Stimulated activated CD4-positive, alpha-beta T cell treated with anti-CD3 and anti-CD28 coated beads, TNF-alpha, amount 100 ng/mL, for 4 hours (primary cell): Measurements from ENCODE around the gene GABRR2.
"Not testable (repeated sequence)": the region's sequence is repeated elsewhere in the genome, so short reads cannot be mapped to it uniquely, and the experiment has no call there.

ENCODE experiments used
- DNase-seq, 3 experiments: peaks; one replicate each; pipeline ENCODE4 v3.0.0-alpha.2; 2020; ENCODE audit warnings: low read depth in 3 of 3

GABRR2 gene

DNA sequence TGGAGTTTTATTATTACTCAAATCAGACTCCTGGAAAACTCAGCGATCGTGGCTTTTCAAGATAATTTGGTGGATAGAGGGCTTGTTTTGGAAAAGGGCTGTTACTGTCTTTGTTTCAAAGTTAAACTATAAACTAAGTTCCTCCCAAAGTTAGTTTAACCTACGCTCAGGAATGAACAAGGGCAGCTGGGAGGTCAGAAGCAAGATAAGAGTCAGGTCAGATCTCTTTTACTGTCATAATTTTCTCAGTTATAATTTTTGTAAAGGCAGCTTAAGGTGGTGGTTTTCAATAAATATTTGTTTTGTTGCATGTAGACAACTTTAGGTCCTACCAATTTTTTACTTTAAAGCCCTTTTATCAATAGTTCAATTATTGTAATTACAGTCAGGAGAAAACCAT, 9.2 kb upstream of the GABRR2 start:
- DNase-seq: no peak

DNA sequence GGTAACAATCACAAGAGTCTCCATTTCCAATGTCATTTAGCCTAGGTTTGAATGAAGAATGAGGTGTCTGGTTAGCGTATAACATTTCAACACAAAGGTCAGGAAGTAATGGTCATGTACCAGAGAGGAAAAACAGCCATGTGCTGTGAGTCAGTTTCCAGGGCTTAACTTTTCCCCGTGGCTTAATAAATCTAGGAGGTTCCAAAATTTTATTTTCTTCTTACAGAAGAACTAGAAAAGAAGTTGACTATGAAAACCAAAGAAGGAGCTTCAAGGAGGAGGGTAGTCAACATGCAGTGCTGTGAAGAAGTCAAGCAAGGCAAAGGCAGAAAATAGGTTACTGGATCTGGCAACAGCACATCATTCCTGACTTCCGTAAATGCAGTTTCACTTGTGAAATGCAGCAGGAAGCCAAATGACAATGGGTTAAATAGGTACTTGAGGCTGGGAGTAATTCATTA, 8.4 kb upstream of the GABRR2 start:
- no peak for DNase-seq

DNA sequence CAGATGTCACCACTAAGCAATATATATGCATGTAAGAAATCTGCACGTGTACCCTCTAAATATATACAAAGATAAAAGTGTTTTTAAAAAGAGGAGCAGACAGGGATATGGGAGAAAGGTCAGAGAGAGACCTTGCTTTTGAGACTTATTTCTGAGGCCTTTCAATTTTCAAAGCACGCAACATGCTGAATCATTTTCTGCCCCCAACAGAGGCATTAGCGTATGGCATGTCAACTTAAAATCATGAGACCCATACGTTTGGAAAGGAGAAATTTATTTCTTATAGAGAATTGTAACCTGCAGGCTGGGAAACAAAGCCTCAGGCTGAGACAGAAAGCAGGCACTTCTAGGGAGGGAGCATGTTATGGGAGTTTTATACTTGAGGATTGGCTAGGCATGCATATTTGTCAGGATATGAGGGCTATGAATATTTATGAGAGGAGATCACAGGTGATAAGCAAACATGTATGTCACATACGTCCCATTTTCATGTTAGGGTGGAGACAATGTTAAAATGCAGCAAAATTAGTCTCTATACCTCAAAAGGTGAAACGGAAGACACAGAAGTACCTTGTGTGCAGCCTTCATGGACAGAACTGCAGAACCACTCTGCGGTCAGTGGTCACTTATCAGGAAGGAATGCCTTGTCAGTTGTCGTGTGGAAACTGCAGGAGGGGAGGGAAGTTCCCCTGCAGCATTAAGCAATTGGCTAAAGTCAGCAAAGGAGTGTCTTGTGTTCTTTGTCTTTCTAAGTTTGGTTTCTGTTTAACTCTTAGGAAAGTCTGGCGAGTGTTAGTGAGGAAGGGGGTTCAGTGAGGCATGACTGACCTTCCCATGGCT, 6.3 kb upstream of the GABRR2 start:
- DNase-seq: no peak

DNA sequence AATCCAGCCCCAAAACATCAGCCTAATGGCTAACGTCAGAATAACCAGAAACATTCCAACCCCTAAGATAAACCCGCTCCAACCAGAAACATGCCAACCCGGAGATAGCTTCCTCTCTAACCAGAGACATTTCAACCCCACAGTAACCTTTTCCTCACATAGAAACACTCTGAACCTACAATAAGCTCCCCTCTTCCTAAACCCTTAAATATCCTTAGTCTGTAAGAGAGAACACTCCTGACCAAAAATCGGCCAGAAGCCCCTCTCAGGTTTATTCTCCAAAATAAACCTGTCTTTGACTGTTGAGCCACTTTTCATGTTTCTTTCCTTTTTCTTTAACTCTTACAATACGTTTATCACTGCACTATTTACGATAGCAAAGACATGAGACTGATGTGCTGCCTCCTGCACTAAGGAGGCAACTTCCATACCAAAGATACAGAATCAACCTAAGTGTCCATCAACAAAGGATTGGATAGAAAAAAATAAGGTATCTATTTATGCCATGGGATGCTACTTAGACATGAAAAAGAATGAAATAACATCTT, 5.0 kb upstream of the GABRR2 start:
- DNase-seq: no peak

DNA sequence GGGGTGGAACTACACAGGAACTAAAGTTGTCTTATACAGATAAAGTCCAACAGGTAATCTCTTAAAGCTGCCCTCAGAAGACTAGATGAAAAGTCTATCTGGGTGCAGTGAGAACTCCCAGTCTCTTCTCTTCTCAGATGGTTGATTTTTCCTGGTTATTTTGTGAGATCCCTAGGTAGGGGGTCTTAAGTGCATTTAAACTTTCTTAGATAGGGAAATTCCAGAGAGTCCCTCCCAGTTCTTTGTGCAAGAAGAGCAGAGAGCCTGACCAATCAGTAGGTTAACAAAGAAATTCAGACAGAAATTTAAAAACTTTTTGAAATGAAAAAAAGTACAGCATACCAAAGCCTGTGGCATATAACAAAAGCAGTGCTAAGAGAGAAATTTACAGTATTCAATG, 2.0 kb upstream of the GABRR2 start:
- no peak for DNase-seq

GRCh38 chr6:89314692-89315091, 407 bp downstream of the GABRR2 start:
- no peak for DNase-seq

- DNase-seq: no peak
Observed at GRCh38 chr6:89313006-89313405, 2.1 kb downstream of the GABRR2 start.

- no peak for DNase-seq
Observed at GRCh38 chr6:89311853-89312531, 3.1 kb downstream of the GABRR2 start.

DNA sequence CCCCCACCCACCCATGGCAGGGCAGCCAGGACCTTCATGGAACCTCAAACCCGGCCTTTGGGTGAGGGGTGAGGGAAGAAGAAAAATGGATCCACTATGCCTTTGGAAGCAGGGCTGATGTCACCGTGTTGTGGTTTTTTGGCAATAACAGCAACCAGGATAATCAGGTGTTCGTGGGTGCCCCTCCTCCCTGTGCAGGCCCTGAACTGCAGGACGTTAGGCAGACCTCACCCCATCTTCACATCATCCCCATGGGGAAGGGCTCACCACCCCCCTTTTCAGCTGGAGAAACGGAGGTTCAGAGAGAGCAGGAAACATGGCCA, 3.6 kb downstream of the GABRR2 start:
- no peak for DNase-seq

DNA sequence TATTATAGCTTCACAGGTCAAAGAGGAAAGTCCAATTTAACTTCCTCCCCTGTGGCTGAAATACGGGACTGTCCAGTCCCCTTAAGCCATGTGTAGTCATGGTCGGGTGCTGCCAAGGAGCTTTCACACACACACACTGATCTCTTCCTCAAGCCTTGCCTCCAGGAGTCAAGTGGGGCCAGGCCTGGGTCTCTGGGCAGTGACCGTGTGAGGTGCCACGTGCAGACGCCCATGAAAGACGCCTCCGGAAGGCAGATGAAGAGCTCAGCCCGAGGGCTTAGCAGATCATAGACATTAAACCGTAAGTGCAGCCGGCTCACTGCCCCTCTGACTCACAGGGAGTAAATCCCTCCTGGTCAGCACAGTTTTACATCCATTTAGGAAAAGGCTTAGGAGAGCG, 4.2 kb downstream of the GABRR2 start:
- DNase-seq: no peak

DNA sequence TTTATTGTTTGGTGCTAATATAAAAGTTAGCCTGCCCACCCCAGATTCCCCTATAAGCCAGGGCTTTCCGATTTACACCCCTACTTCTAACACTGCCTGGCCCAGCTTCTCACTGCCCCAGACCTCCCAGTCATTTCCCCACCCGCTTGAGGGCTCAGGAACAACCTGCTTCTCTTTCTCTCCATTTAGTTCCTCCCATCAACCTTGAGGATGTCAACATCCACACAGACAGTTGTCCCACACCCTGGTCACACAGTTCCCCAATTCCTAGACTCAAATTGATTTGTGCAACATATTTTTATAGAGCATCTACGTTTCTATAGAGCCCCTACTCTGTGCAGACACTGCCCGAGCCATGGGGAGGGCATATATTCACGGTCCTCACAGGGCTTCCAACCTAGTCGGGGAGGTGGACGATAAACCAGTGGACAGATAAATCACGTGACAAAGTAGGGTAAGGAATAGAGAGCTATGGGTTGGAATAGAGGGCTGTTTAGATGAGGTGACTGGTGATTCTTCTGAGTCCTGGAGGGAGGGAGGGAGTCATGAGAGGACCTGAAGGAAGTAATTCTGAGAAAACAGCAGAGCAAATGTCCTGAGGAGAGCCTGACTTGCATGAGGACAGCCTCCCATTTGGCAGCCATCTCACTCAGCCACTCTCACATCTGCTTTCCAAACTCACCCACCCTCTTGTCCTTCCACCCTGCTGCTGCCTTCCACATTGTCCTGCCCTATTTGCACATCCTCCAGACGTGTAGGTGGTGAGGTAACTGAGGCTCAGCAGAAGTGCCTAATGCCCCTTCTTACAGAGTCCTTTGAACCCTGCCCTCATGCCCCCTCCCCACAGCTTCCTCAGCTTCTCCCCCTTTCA, 6.3 kb downstream of the GABRR2 start:
- no peak for DNase-seq

DNA sequence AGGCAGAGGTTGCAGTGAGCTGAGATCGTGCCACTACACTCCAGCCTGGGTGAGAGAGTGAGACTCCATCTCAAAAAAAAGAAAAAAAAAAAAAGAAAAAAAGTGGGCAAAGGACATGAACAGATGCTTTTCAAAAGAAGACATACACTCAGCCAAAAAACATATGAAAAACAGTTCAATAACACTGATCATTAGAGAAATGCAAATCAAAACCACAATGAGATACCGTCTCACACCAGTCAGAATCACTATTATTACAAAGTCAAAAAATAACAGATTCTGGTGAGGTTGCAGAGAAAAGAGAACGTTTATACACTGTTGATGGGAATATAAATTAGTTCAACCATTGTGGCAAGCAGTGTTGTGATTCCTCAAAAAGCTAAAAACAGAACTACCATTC, 10.6 kb downstream of the GABRR2 start:
- not testable (repeated sequence) for DNase-seq

DNA sequence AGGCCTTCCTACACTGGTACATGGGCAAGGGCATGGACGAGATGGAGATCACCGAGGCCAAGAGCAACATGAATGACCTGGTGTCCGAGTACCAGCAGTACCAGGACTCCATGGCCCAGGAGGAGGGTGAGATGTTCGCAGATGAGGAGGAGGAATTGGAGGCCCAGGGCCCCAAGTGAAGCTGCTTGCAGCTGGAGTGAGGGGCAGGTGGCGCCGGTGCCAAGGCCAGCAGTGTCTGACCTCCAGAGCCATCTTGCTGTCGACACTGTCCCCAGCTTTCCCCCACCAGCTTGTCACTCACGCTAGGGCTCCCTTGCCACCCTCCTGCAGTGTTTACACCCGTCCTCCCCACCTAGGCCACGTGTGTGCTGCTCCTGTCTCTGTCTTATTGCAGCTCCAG, 12.2 kb downstream of the GABRR2 start:
- no peak for DNase-seq

DNA sequence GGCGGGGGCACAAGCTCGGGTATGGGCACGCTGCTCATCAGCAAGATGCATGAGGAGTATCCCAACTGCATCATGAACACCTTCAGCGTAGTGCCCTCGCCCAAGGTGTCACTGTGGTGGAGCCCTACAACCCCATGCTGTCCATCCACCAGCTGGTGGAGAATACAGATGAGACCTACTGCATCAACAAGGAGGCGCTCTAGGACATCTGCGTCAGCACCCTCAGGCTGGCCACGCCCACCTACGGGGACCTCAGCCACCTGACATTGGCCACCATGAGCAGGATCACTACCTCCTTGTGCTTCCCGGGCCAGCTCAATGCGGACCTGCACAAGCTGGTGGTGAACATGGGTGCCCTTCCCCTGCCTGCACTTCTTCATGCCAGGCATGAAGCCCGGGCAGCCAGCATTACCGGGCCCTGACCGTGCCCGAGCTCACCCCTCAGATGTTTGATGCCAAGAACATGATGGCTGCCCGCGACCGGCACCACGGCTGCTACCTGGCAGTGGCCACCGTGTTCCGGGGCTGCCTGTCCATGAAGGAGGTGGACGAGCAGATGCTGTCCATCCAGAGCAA, 12.8 kb downstream of the GABRR2 start:
- no peak for DNase-seq

DNA sequence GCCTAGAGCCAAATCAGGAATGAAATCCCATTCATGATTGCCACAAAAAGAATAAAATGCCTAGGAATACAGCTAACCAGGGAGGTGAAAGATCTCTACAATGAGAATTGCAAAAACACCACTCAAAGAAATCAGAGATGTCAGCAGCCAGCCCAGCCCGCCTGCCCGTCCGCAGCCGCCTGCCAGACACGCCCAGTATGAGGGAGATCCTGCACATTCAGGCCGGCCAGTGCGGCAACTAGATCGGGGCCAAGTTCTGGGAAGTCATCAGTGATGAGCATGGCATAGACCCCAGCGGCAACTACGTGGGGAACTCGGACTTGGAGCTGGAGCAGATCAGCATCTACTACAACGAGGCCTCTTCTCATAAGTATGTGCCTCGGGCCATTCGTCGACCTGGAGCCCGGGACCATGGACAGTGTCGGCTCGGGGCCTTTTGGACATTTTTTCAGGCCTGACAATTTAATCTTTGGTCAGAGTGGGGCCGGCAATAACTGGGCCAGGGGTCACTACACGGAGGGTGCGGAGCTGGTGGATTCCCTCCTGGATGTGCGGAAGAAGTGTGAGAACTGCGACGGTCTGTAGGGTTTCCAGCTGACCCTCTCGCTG, 13.4 kb downstream of the GABRR2 start:
- DNase-seq: no peak

DNA sequence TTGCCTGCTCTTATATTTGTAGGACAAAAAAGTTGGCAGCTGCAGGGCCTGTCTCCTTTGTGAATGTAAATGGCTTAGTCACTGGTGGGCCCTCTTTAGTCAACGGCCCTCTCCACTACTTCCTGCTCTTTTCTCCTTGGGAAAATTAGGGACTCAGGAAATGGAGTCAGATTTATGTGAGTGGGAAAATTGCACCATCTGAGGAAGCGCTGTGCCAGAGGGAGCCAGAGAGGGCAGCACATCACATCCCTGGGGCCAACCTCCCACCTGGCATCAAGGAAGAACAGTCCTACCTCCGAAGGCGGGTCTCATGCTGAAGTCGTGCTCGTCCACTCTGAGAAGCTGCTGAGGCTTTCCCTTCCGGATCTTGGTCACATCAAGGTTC, 15.6 kb downstream of the GABRR2 start:
- DNase-seq: no peak

DNA sequence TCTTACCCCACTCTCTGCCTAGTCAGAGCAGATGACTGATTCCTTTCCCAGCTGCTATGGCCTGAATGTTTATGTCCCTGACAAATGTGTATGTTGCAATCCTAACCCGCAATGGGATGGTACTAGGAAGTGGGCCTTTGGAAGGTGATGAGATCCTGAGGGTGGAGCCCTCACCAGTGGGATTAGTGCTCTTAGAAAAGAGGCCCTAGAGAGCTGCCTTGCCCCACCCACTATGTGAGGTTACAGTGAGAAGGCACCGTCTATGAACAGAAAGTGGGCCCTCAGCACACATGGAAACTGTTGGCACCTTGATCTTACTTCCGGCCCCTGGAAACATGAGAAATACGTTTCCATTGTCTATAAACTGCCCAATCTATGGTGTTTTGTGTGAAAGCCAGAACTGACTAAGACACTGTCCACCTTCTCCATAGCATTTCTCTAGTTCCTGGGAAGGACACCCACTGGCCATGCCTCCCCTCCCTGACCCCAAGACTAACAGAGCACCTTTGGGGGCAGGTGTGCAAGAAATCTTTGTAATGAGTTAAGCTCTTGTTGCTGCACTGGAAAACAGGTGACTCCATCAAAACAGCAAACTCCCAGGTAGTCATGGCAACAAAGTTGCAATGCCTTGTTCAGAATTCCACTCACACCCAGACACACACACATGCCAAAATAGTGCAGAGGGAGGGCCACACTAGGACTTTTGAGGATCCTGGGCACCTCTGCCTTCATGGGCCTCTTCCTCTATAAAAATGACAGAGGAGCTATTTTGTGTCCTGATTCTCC, 16.2 kb downstream of the GABRR2 start:
- peak in 1 of 3 experiments; percentile 39 for DNase-seq

DNA sequence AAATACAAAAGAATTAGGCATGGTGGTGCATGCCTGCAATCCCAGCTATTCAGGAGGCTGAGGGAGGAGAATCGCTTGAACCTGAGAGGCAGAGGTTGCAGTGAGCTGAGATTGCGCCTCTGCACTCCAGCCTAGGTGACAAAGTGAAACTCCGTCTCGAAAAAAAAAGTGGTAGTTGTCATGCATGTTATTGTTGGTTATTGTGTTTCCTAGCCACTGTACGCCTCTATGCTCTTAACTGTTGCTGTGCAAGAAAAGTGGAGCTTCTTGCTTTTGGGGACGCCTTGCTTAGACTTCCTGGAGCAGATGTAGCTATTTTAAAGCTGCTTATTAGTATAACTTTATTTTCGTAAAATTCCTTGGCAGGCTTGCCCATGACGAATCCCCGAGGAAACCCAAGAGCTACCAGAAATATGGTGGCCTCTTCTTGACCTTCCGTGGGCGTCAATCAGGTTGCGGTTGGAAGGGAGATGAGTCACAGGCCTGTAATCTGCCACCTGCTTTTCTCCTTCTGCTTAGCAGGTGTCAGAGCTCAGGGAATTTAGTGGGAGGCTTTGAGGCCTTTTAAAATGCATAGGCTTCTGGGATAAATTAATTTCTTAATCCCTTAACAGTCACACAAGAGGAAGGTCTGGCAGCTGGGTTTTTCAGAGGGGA, 17.3 kb downstream of the GABRR2 start:
- peak in 2 of 3 experiments; percentile 22 to 57 for DNase-seq

GRCh38 chr6:89295981-89296380, 19.1 kb downstream of the GABRR2 start:
- no peak for DNase-seq

GRCh38 chr6:89295116-89295515, 20.0 kb downstream of the GABRR2 start:
- DNase-seq: not testable (repeated sequence)
